Mesenchymal stem cell (in vitro differentiated cells and primary cell): Measurements from ENCODE around the gene ADARB2.

ENCODE experiments used
- DNase-seq: peaks from one replicate; pipeline ENCODE4 v3.0.0-alpha.2; 2013
- H2AFZ ChIP-seq: one replicate; pipeline ENCODE4 v1.6.1; 2013; ENCODE audit warnings: low read depth, mild to moderate bottlenecking, control low read depth, inconsistent platforms, low read length, moderate library complexity
- H2AK5ac ChIP-seq: 2 replicates; pipeline ENCODE4 v1.6.1; 2013; ENCODE audit warnings: low read length, moderate library complexity, mild to moderate bottlenecking, inconsistent platforms; ENCODE audit not compliant: severe bottlenecking
- H2BK120ac ChIP-seq: one replicate; pipeline ENCODE4 v1.6.1; 2013; ENCODE audit warnings: low read depth, mild to moderate bottlenecking, inconsistent platforms, low read length, moderate library complexity
- H2BK12ac ChIP-seq, 2 experiments: one replicate each; pipeline ENCODE4 v1.6.1; 2013; ENCODE audit warnings: inconsistent platforms in 2 of 2, low read length in 2 of 2, mild to moderate bottlenecking in 2 of 2, moderate library complexity in 2 of 2, control low read depth in 1 of 2
- H2BK15ac ChIP-seq: one replicate; pipeline ENCODE4 v1.6.1; 2013; ENCODE audit warnings: mild to moderate bottlenecking, low read depth, inconsistent platforms; ENCODE audit not compliant: poor library complexity, severe bottlenecking
- H2BK5ac ChIP-seq: 2 replicates; pipeline ENCODE4 v1.6.1; 2013; ENCODE audit warnings: low read depth, mild to moderate bottlenecking, low read length, control low read depth, inconsistent platforms; ENCODE audit not compliant: poor library complexity, severe bottlenecking
- H3K14ac ChIP-seq, 2 experiments: one replicate each; pipeline ENCODE4 v1.6.1; 2013; ENCODE audit warnings: inconsistent platforms in 2 of 2, low read length in 2 of 2, control low read depth in 1 of 2, mild to moderate bottlenecking in 1 of 2, moderate library complexity in 1 of 2
- H3K18ac ChIP-seq, 2 experiments: one replicate each; pipeline ENCODE4 v1.6.1; 2013; ENCODE audit warnings: inconsistent platforms in 2 of 2, low read length in 2 of 2, control low read depth in 1 of 2, low read depth in 1 of 2, mild to moderate bottlenecking in 1 of 2
- H3K23ac ChIP-seq, 2 experiments: one replicate each; pipeline ENCODE4 v1.6.1; 2013; ENCODE audit warnings: inconsistent platforms in 2 of 2, low read length in 2 of 2, mild to moderate bottlenecking in 2 of 2, moderate library complexity in 2 of 2, control low read depth in 1 of 2
- H3K27ac ChIP-seq: 2 replicates; pipeline ENCODE4 v1.5.1; 2013; ENCODE audit warnings: mild to moderate bottlenecking, moderate library complexity, low read length, control low read depth, inconsistent platforms; ENCODE audit not compliant: poor library complexity, severe bottlenecking
- H3K27me3 ChIP-seq, 2 experiments: 2 replicates each; pipeline versions ENCODE4 v1.6.1 to v1.7.0; 2013; ENCODE audit warnings: low read length in 2 of 2, mild to moderate bottlenecking in 2 of 2, moderate library complexity in 2 of 2, control low read depth in 1 of 2, inconsistent platforms in 1 of 2; ENCODE audit not compliant: control insufficient read depth in 1 of 2, insufficient read depth in 1 of 2
- H3K36me3 ChIP-seq, 2 experiments: 2 replicates each; pipeline versions ENCODE4 v1.6.1 to v1.7.0; 2013; ENCODE audit warnings: low read length in 2 of 2, control low read depth in 1 of 2, inconsistent platforms in 1 of 2, low read depth in 1 of 2, mild to moderate bottlenecking in 1 of 2; ENCODE audit not compliant: insufficient read depth in 2 of 2, control insufficient read depth in 1 of 2
- H3K4ac ChIP-seq, 2 experiments: one replicate each; pipeline ENCODE4 v1.6.1; 2013; ENCODE audit warnings: inconsistent platforms in 2 of 2, low read length in 2 of 2, mild to moderate bottlenecking in 2 of 2, moderate library complexity in 2 of 2, control low read depth in 1 of 2, low read depth in 1 of 2
- H3K4me1 ChIP-seq: 2 replicates; pipeline ENCODE4 v1.6.1; 2013; ENCODE audit warnings: low read depth, low read length, control low read depth; ENCODE audit not compliant: control insufficient read depth, insufficient read depth
- H3K4me2 ChIP-seq: 2 replicates; pipeline ENCODE4 v1.6.1; 2013; ENCODE audit warnings: low read length, mild to moderate bottlenecking, inconsistent platforms; ENCODE audit not compliant: poor library complexity, severe bottlenecking
- H3K4me3 ChIP-seq, 2 experiments: 2 replicates each; pipeline versions ENCODE4 v1.5.1 to v1.7.0; 2013; ENCODE audit warnings: low read length in 2 of 2, mild to moderate bottlenecking in 2 of 2, control low read depth in 1 of 2, low read depth in 1 of 2; ENCODE audit not compliant: insufficient read depth in 1 of 2
- H3K79me1 ChIP-seq: replicated peaks from 2 replicates; pipeline ENCODE4 v1.6.1; 2013; ENCODE audit warnings: mild to moderate bottlenecking, control low read depth, low read length, inconsistent platforms; ENCODE audit not compliant: poor library complexity, severe bottlenecking
- H3K9ac ChIP-seq: 2 replicates; pipeline ENCODE4 v1.7.0; 2013; ENCODE audit warnings: mild to moderate bottlenecking, low read length, moderate library complexity
- H3K9me3 ChIP-seq: 2 replicates; pipeline ENCODE4 v1.7.0; 2013; ENCODE audit warnings: mild to moderate bottlenecking, low read length; ENCODE audit not compliant: control insufficient read depth
- H4K8ac ChIP-seq: one replicate; pipeline ENCODE4 v1.6.1; 2013; ENCODE audit warnings: inconsistent platforms, mild to moderate bottlenecking, low read length, moderate library complexity
- H4K91ac ChIP-seq: one replicate; pipeline ENCODE4 v1.6.1; 2013; ENCODE audit warnings: mild to moderate bottlenecking, low read length, inconsistent platforms
- WGBS: methylation state at CpG from one replicate; pipeline ENCODE4 v1.1.7; 2013; ENCODE audit warnings: mixed read lengths; 5-methylcytosine and 5-hydroxymethylcytosine counted together

Gene ADARB2

DNA sequence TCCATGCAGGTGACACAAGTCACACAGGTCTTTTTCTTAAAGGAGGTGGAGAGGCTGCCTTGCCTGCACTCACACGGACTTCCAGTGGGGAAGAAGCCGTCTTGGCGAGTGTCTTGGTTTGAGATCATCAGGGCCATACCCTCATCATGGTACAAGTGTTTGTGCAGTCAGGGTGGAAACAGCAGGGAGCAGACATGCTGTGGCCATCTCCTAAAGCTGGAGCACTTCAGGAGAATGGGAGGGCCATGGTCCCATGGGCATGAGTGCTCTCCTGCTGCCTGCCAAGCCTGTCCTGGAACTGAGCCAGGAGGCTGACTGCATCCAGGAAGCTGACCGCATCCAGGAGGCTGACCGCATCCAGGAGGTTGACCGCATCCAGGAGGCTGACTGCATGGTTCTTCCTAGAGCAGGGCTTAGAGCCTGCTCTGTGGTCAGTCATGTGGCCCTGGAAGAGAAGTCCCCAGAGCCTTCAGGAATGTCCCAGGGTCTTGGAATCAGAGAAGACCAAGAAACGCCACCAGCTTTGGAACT is 98.4 kb downstream of the ADARB2 start:
- no peak overlapping the region for H2BK15ac ChIP-seq
- no peak overlapping the region for H4K91ac ChIP-seq
- H2AFZ ChIP-seq = no peak overlapping the region
- H3K79me1 ChIP-seq = no peaks in the 10 kb centered on the region
- no peak overlapping the region for H3K4me2 ChIP-seq
- H3K27ac ChIP-seq = no peak overlapping the region
- H3K9ac ChIP-seq = no peak overlapping the region
- H2AK5ac ChIP-seq = no peak overlapping the region
- H2BK5ac ChIP-seq = no peak overlapping the region
- H2BK120ac ChIP-seq = no peak overlapping the region
- no peak overlapping the region for H3K18ac ChIP-seq
- 91% methylated on average over 7 of the region's 7 CpGs for WGBS
- H3K36me3 ChIP-seq = no peaks in the 10 kb centered on the region
- no peak overlapping the region for H2BK12ac ChIP-seq
- no peak overlapping the region for H3K4me3 ChIP-seq
- H3K4ac ChIP-seq = no peak overlapping the region
- no peaks in the 10 kb centered on the region for H3K27me3 ChIP-seq
- H3K4me1 ChIP-seq = no peaks in the 10 kb centered on the region
- H4K8ac ChIP-seq = no peak overlapping the region
- DNase-seq = no peak
- no peak overlapping the region for H3K14ac ChIP-seq
- H3K9me3 ChIP-seq = peaks cover 2% of the 10 kb centered on the region
- H3K23ac ChIP-seq = no peak overlapping the region

DNA sequence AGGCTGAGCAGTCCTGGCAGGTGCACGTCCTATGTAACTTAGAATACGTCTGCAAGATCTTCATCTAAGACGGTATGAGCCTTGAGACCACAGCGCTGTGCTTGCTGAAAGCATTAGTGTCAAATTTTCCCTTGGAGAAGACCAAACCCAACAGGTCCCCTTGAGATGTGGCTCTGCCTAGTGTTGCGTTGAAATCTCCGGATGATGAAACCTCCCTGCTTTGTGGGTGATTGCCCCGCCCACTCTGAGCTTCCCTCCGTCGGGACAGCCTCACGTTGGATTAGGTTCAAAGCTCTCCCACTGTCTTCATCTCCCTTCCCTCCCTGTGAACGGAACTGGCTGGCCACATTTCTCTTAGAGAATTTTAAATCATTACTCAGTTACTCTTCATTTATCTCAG is 102.0 kb downstream of the ADARB2 start:
- H4K8ac ChIP-seq = no peak overlapping the region
- no peaks in the 10 kb centered on the region for H3K36me3 ChIP-seq
- no peak overlapping the region for H2BK120ac ChIP-seq
- H3K4me2 ChIP-seq = no peak overlapping the region
- H3K4me3 ChIP-seq = no peak overlapping the region
- H2BK5ac ChIP-seq = no peak overlapping the region
- H2AFZ ChIP-seq = no peak overlapping the region
- no peak overlapping the region for H3K27ac ChIP-seq
- no peaks in the 10 kb centered on the region for H3K79me1 ChIP-seq
- H3K9me3 ChIP-seq = peaks cover 4% of the 10 kb centered on the region
- 56% methylated on average over 11 of the region's 11 CpGs for WGBS
- H2AK5ac ChIP-seq = no peak overlapping the region
- no peak for DNase-seq
- H3K18ac ChIP-seq = no peak overlapping the region
- H3K4ac ChIP-seq = no peak overlapping the region
- no peak overlapping the region for H2BK12ac ChIP-seq
- no peak overlapping the region for H3K14ac ChIP-seq
- no peak overlapping the region for H4K91ac ChIP-seq
- no peak overlapping the region for H3K23ac ChIP-seq
- no peaks in the 10 kb centered on the region for H3K4me1 ChIP-seq
- H2BK15ac ChIP-seq = no peak overlapping the region
- no peaks in the 10 kb centered on the region for H3K27me3 ChIP-seq
- no peak overlapping the region for H3K9ac ChIP-seq

DNA sequence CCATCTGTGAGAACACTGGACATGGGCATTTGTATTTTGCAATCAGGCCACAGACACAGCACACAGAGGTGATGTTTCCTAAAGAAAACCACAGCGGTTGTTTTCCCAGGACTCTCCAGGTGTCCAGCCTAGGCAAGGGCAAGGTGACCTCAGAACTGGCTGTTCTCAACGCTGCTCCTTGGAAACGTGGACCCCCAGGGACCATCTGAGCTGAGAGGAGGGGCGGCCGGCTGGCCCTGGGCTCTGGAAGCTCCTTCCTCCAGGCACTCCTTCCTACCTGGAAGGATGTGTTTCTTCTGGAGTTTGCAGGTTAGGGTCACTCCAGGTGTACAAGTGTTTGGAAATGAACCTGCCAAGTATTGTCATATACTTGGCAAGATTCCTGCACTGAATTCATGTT is 103.1 kb downstream of the ADARB2 start:
- Histone ChIP-seq H3K36me3 (no peaks in the 10 kb centered on the region), H3K4me2 (no peak overlapping the region), H3K27ac (no peak overlapping the region), H3K27me3 (no peaks in the 10 kb centered on the region), H4K8ac (no peak overlapping the region), H3K14ac (no peak overlapping the region), H3K4me1 (no peaks in the 10 kb centered on the region), H2AFZ (no peak overlapping the region), H2BK12ac (no peak overlapping the region), H2BK15ac (no peak overlapping the region), H3K79me1 (no peaks in the 10 kb centered on the region), H4K91ac (no peak overlapping the region), H3K9ac (no peak overlapping the region), H3K4ac (no peak overlapping the region), H3K23ac (no peak overlapping the region), H3K18ac (no peak overlapping the region), H2BK5ac (no peak overlapping the region), H3K9me3 (peaks cover 4% of the 10 kb centered on the region), H2BK120ac (no peak overlapping the region), H3K4me3 (no peak overlapping the region), H2AK5ac (no peak overlapping the region)
- 86% methylated on average over 5 of the region's 5 CpGs for WGBS
- DNase-seq = no peak

DNA sequence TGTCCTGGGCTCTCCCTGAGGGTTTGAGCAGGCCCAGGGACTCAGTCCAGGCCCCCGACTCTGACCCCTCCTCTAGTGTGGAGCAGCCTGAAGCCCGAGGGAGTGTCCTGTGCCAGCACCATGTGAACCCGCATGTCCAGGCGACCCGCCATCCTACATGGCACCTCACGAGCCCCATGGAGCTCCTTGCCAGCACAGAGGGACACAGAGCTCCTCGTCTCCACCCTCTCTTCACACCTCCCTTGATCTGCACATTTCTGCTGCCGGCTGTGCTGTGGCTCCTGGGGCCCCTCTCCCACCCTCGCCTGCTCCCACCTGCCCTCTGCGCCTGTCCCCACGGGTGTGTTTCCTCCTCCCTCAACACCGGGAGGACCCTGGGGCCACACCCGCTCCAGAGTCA is 103.5 kb downstream of the ADARB2 start:
- 79% methylated on average over 13 of the region's 13 CpGs for WGBS
- no peak overlapping the region for H3K4me2 ChIP-seq
- H3K4me1 ChIP-seq = no peaks in the 10 kb centered on the region
- DNase-seq = no peak
- no peak overlapping the region for H3K4me3 ChIP-seq
- no peak overlapping the region for H3K18ac ChIP-seq
- no peak overlapping the region for H3K4ac ChIP-seq
- H3K9me3 ChIP-seq = peaks cover 4% of the 10 kb centered on the region
- H2BK12ac ChIP-seq = no peak overlapping the region
- no peak overlapping the region for H2BK5ac ChIP-seq
- H4K91ac ChIP-seq = no peak overlapping the region
- H2BK15ac ChIP-seq = no peak overlapping the region
- no peak overlapping the region for H3K27ac ChIP-seq
- H2AK5ac ChIP-seq = no peak overlapping the region
- no peak overlapping the region for H2AFZ ChIP-seq
- no peak overlapping the region for H3K23ac ChIP-seq
- H3K36me3 ChIP-seq = no peaks in the 10 kb centered on the region
- no peaks in the 10 kb centered on the region for H3K27me3 ChIP-seq
- H3K9ac ChIP-seq = no peak overlapping the region
- no peak overlapping the region for H3K14ac ChIP-seq
- no peak overlapping the region for H2BK120ac ChIP-seq
- no peak overlapping the region for H4K8ac ChIP-seq
- no peaks in the 10 kb centered on the region for H3K79me1 ChIP-seq
